GM12873 (cell line): ENCODE measurements around the gene CYP24A1.

ENCODE experiments used
- TF ChIP-seq, protein P1 (sequence below): IDR thresholded peaks from 2 replicates; pipeline ENCODE4 v1.5.1; 2012; ENCODE audit warnings: low read depth, mild to moderate bottlenecking, moderate library complexity, low read length, control low read depth; ENCODE audit not compliant: insufficient read depth; ENCODE audit errors: missing control alignments

The CYP24A1 gene

DNA sequence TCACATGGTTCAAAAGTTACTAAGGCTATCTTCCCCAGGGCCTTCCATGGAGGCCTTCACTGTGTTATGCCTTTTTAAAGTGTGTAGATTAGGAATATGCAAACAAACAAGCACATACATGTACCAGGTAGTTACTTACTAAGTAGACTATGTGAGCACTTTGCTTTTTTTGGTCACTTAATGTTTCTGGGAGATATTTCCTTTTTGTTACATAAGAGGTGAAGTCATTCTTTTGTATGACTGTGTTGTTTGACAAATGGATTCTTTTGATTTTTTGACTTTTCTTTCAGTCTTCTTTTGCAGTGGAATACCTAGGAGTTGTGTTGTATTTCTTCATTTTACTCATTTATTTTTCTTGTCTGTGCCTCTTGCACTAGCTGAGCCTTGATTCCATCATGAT is 63.7 kb downstream of the CYP24A1 start:
- TF ChIP-seq, protein P1, sequence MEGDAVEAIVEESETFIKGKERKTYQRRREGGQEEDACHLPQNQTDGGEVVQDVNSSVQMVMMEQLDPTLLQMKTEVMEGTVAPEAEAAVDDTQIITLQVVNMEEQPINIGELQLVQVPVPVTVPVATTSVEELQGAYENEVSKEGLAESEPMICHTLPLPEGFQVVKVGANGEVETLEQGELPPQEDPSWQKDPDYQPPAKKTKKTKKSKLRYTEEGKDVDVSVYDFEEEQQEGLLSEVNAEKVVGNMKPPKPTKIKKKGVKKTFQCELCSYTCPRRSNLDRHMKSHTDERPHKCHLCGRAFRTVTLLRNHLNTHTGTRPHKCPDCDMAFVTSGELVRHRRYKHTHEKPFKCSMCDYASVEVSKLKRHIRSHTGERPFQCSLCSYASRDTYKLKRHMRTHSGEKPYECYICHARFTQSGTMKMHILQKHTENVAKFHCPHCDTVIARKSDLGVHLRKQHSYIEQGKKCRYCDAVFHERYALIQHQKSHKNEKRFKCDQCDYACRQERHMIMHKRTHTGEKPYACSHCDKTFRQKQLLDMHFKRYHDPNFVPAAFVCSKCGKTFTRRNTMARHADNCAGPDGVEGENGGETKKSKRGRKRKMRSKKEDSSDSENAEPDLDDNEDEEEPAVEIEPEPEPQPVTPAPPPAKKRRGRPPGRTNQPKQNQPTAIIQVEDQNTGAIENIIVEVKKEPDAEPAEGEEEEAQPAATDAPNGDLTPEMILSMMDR: no peak

DNA sequence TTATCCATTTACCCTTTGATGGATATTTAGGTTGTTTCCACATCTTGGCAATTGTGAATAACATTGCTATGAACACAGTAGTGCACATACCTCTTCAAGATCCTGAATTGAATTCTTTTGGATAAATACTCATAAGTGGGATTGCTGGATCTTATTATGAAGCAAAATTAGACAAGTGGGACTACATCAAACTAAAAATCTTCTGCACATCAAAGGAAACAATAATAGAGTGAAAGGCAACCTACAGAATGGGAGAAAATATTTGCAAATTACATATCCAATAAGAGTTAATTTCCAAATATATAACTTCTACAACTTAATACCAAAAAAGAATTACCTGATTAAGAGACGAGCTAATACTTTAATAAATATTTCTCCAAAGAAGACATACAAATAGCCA is 65.0 kb downstream of the CYP24A1 start:
- TF ChIP-seq, protein P1: no peak

DNA sequence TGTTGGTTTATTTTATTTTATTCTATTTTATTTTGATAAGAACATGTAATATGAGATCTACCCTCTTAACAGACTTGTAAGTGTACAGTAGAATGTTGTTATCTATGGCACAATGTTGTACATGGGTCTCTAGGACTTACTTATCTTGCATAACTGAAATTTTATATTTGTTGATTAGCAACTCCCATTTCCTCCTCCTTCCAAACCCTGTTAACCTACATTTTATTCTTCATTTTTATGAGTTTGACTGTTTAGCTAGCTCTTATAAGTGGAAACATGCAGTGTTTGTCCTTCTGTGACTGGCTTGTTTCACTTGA is 65.5 kb downstream of the CYP24A1 start:
- TF ChIP-seq, protein P1: no peak

DNA sequence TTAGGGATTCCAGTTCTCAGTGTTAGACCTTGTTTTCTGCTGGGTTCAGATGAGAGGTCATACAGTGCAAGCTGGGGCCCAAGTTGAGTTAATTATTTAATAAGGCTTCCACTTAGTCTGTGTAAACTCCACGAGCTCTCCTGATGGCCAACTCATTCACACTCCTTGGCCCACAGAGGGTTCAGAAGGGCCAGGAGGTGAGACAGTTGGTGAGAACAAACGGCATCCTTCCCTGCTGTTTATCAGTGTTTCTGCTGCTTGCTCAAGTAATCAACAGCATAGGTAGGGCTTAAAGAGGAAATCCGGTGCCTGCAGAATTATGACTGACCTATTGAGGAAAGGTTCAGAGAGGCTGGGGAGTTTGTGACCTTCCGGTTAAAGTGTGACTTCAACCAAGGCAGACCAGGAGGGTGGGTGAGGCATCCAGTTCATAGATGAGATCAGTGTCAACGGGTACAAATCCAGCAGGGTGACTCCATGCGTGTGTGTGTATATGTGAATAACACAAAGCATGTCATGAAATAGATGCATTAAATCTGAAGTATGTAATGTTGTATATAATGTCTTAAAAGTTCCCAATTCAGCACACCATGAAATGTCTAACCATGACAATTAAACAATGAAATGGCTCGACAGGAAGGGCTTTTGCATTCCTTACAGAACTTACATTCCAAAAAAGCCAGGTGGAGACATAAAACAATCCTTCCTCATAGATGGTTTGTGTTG is 66.0 kb downstream of the CYP24A1 start:
- TF ChIP-seq, protein P1: no peak

DNA sequence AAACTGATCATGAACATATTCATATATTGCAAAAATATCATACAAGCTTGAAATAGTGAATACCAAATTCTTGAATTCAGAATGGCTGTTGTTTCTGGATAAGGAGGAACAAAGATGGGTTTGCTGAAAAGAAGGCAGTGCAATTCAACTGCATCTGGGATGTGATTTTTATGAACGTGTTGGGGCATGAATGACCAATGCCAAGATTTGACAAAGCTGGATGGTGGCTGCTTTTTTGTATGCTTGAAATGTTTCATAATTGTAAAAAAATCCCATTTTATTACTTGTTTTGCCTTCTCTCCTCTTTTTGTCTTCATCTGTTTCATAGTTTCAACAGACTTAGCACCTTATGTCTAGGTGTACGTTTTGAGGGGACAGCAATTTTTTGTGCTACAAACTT is 66.6 kb downstream of the CYP24A1 start:
- TF ChIP-seq, protein P1: no peak

DNA sequence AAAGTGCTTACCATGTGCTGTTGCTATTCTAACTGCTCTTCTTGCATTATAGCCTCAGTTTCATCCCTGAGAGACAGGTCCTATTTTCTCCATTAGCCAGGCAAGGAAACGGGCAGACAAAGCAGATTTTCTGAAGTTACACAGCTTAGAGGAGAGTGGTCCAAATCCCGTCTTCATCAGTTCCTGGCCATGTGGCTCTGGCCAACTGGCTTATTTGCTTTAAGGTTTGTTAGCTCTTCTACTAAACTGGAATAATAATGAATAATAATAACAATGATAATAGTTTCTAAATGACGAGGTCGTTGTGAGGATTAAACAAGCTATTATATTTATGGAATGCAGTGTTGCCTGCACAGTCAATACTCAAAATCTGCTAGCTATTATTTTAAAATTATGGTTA is 67.6 kb downstream of the CYP24A1 start:
- TF ChIP-seq, protein P1: no peak

DNA sequence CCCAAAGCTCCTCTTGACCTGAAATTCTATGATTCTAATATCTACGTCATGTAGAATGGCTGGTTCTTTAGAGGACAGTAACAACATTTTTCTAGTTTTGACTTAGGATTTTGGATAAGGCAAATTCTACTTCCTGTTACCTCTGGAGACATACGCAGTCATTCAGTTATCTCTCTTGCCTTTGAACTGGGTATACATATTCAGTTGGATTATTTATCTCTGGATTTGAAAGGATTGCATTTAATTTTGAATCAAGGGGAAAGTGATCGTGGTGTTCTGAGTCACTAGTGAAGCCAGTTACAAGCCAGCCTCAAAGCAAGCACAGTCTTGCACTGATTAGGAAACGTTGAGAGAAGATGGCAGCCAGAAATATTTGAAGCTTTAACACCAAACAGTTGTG is 68.1 kb downstream of the CYP24A1 start:
- TF ChIP-seq, protein P1: no peak
